Measurements from ENCODE around the gene SYNC. TPM values are rescaled to one million over a fixed set of nuclear protein-coding genes. Genes with fewer than 3 reads are reported as not detected.
"Not testable (repeated sequence)": the region's sequence is repeated elsewhere in the genome, so short reads cannot be mapped to it uniquely, and the experiment has no call there.

Gene SYNC
- polyA plus RNA-seq, 3 donors = 0.05 TPM; not detected in 2

DNA sequence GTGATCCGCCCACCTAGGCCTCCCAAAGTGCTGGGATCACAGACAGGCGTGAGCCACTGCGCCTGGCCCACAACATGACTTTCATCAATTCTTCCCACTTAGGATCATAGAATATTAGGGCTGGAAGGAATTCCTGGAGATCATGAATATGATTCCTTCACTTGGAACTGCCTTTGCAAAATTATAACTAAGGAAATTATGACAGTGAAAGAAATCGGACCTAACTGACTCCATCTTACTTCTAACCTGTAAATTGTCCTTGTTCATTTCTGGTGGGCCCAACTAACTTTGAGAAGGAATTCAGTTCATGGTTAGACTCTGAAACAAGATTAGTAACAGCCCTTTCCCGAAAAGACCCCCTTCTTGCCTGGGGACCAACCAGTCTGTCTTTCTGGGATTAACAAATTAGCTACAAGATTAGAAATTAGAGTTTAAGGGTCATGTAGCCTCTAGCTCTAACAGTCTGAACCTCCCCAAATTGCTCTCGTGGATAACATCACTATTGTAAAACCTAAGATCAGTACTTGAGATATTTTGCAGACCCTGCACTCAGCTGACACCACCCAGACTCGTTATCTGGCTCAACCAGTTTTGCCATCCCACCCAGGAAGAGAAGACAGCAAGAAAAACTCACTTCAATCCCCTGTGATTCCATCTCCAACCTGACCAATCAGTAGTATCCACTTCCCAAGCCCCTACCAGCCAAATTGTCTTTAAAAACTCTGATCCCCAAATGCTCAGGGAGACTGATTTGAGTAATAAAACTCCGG lies 66.9 kb downstream of the SYNC start:
- intact Hi-C loops (cut with micrococcal nuclease) = no loop called here
- Histone ChIP-seq H3K9me3 (replicated peaks in 1 of 2; ENCODE audit: control insufficient read depth in 1 of 2, insufficient read depth in 1 of 2, low read length in 2 of 2) (no peaks in the 10 kb centered on the region), H4K20me1 (ENCODE audit: insufficient read depth, low read length) (peaks cover 18% of the 10 kb centered on the region), H3K27ac (ENCODE audit: low read depth in 1 of 2, low read length in 2 of 2) (peak overlapping the region in 1 of 2 donors; percentile 48), H3K4me3 (replicated peaks in 1 of 3; ENCODE audit: low read depth in 2 of 3, low read length in 3 of 3) (no peak overlapping the region), H3K27me3 (ENCODE audit: control insufficient read depth in 2 of 2, insufficient read depth in 2 of 2, low read length in 2 of 2) (no peaks in the 10 kb centered on the region), H3K4me1 (ENCODE audit: control insufficient read depth in 1 of 2, insufficient read depth in 2 of 2, low read length in 2 of 2) (peaks cover 19 to 25% of the 10 kb centered on the region in 2 donors), H2AFZ (ENCODE audit: insufficient read depth, low read depth, low read length, poor library complexity, severe bottlenecking) (no peak overlapping the region), H3K4me2 (replicated peaks; ENCODE audit: extremely low read depth, low read length, poor library complexity, severe bottlenecking) (no peak overlapping the region), H3K79me2 (ENCODE audit: insufficient read depth, low read length) (peaks cover 54% of the 10 kb centered on the region), H3K9ac (ENCODE audit: insufficient read depth, low read length, poor library complexity, severe bottlenecking) (no peak overlapping the region), H3K36me3 (replicated peaks in 1 of 2; ENCODE audit: control insufficient read depth in 1 of 2, insufficient read depth in 2 of 2, low read length in 2 of 2) (peaks cover 25 to 38% of the 10 kb centered on the region in 2 donors)
- no peaks in the 10 kb centered on the region for H3K9me3 Mint-ChIP-seq
- H3K36me3 Mint-ChIP-seq = peaks cover 41 to 47% of the 10 kb centered on the region in 2 donors
- H3K27me3 Mint-ChIP-seq (ENCODE audit: low read depth in 3 of 3) = no peaks in the 10 kb centered on the region
- H3K4me3 Mint-ChIP-seq = no peak overlapping the region
- TF ChIP-seq, protein P1, sequence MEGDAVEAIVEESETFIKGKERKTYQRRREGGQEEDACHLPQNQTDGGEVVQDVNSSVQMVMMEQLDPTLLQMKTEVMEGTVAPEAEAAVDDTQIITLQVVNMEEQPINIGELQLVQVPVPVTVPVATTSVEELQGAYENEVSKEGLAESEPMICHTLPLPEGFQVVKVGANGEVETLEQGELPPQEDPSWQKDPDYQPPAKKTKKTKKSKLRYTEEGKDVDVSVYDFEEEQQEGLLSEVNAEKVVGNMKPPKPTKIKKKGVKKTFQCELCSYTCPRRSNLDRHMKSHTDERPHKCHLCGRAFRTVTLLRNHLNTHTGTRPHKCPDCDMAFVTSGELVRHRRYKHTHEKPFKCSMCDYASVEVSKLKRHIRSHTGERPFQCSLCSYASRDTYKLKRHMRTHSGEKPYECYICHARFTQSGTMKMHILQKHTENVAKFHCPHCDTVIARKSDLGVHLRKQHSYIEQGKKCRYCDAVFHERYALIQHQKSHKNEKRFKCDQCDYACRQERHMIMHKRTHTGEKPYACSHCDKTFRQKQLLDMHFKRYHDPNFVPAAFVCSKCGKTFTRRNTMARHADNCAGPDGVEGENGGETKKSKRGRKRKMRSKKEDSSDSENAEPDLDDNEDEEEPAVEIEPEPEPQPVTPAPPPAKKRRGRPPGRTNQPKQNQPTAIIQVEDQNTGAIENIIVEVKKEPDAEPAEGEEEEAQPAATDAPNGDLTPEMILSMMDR (IDR thresholded peaks at IDR 0.05) = no peak
- peaks cover 25% of the 10 kb centered on the region for H3K4me1 Mint-ChIP-seq
- no peak for DNase-seq
- H3K27ac Mint-ChIP-seq = peak overlapping the region in 2 of 7 donors; percentile 34 to 44
- 98% methylated on average over 4 of the region's 8 CpGs for WGBS (ENCODE audit: insufficient coverage)

DNA sequence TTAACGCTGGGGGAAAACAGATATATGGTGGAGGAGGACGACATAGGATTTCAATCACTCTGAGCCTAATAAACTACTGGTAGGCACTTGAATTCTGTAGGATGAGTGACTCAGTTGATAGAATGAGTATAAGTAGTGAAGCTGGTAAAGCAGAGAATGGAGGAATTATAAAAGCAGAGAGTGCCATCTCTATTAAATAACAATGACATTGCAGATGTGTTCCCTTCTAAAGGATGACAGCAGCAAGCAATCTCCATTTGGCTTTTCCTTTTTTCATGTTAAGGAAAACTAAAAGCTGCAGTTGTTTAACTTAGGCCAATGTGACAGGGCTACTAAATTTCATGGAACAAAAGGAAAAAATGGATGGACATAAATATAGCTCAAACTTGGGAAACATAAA lies 69.7 kb downstream of the SYNC start:
- Mint-ChIP-seq H3K36me3 (peaks cover 60 to 74% of the 10 kb centered on the region in 2 donors), H3K27me3 (ENCODE audit: low read depth in 3 of 3) (no peaks in the 10 kb centered on the region), H3K27ac (no peak overlapping the region), H3K4me3 (no peak overlapping the region), H3K4me1 (peaks cover 22% of the 10 kb centered on the region), H3K9me3 (no peaks in the 10 kb centered on the region)
- Histone ChIP-seq H3K4me2 (replicated peaks; ENCODE audit: extremely low read depth, low read length, poor library complexity, severe bottlenecking) (no peak overlapping the region), H2AFZ (ENCODE audit: insufficient read depth, low read depth, low read length, poor library complexity, severe bottlenecking) (no peak overlapping the region), H3K36me3 (replicated peaks in 1 of 2; ENCODE audit: control insufficient read depth in 1 of 2, insufficient read depth in 2 of 2, low read length in 2 of 2) (peaks cover 46 to 65% of the 10 kb centered on the region in 2 donors), H3K79me2 (ENCODE audit: insufficient read depth, low read length) (peaks cover 33% of the 10 kb centered on the region), H4K20me1 (ENCODE audit: insufficient read depth, low read length) (peaks cover 14% of the 10 kb centered on the region), H3K4me3 (replicated peaks in 1 of 3; ENCODE audit: low read depth in 2 of 3, low read length in 3 of 3) (no peak overlapping the region), H3K9ac (ENCODE audit: insufficient read depth, low read length, poor library complexity, severe bottlenecking) (no peak overlapping the region), H3K9me3 (replicated peaks in 1 of 2; ENCODE audit: control insufficient read depth in 1 of 2, insufficient read depth in 1 of 2, low read length in 2 of 2) (no peaks in the 10 kb centered on the region), H3K4me1 (ENCODE audit: control insufficient read depth in 1 of 2, insufficient read depth in 2 of 2, low read length in 2 of 2) (peaks cover 10 to 17% of the 10 kb centered on the region in 2 donors), H3K27me3 (ENCODE audit: control insufficient read depth in 2 of 2, insufficient read depth in 2 of 2, low read length in 2 of 2) (no peaks in the 10 kb centered on the region), H3K27ac (ENCODE audit: low read depth in 1 of 2, low read length in 2 of 2) (no peak overlapping the region)
- DNase-seq = no peak
- WGBS (ENCODE audit: insufficient coverage) = no CpG with 5 or more reads among the region's 2 CpGs
- intact Hi-C loops (cut with micrococcal nuclease) = no loop called here
- TF ChIP-seq, protein P1 (IDR thresholded peaks at IDR 0.05) = no peak

DNA sequence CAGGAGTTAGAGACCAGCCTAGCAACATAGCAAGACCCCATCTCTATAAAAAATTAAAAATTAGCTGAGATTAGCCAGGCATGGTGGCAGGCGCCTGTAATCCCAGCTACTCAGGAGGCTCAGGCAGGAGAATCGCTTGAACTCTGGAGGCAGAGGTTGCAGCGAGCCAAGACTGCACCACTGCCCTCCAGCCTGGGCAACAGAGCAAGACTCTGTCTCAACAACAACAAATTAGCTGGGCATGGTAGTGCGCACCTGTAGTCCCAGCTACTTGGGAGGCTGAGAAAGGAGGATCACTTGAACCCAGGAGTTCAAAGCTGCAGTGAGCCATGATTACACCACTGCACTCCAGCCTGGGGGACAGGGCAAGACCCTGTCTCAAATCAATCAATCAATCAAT lies 72.4 kb downstream of the SYNC start:
- H3K9me3 ChIP-seq (replicated peaks in 1 of 2; ENCODE audit: control insufficient read depth in 1 of 2, insufficient read depth in 1 of 2, low read length in 2 of 2); H3K27me3 Mint-ChIP-seq (ENCODE audit: low read depth in 3 of 3); DNase-seq; H3K4me3 ChIP-seq (replicated peaks in 1 of 3; ENCODE audit: low read depth in 2 of 3, low read length in 3 of 3); intact Hi-C loops (cut with micrococcal nuclease); H3K4me3 Mint-ChIP-seq; H3K27me3 ChIP-seq (ENCODE audit: control insufficient read depth in 2 of 2, insufficient read depth in 2 of 2, low read length in 2 of 2); H3K4me1 Mint-ChIP-seq; H2AFZ ChIP-seq (ENCODE audit: insufficient read depth, low read depth, low read length, poor library complexity, severe bottlenecking); H4K20me1 ChIP-seq (ENCODE audit: insufficient read depth, low read length); H3K79me2 ChIP-seq (ENCODE audit: insufficient read depth, low read length); H3K4me1 ChIP-seq (ENCODE audit: control insufficient read depth in 1 of 2, insufficient read depth in 2 of 2, low read length in 2 of 2); H3K9me3 Mint-ChIP-seq; H3K27ac ChIP-seq (ENCODE audit: low read depth in 1 of 2, low read length in 2 of 2); H3K4me2 ChIP-seq (replicated peaks; ENCODE audit: extremely low read depth, low read length, poor library complexity, severe bottlenecking); H3K9ac ChIP-seq (ENCODE audit: insufficient read depth, low read length, poor library complexity, severe bottlenecking): not testable (repeated sequence)
- peaks cover 58 to 86% of the 10 kb centered on the region in 2 donors for H3K36me3 ChIP-seq (replicated peaks in 1 of 2; ENCODE audit: control insufficient read depth in 1 of 2, insufficient read depth in 2 of 2, low read length in 2 of 2)
- H3K27ac Mint-ChIP-seq = peak overlapping the region in 1 of 7 donors; percentile 30
- WGBS (ENCODE audit: insufficient coverage) = 100% methylated on average over 3 of the region's 4 CpGs
- H3K36me3 Mint-ChIP-seq = peaks cover 62 to 82% of the 10 kb centered on the region in 2 donors

Measured in CD14-positive monocyte (primary cell).